OCI-LY1 (cell line): Measurements from ENCODE around the gene MBOAT1.

Experiments
- CTCF ChIP-seq: fragments of 200-600 bp; sonication (generic), shearing (Covaris generic); IDR thresholded peaks from 2 replicates; pipeline ENCODE4 v1.5.1; 2017; ENCODE audit warnings: mild to moderate bottlenecking, antibody characterized with exemption, low read length, moderate library complexity, mixed read lengths
- EZH2 ChIP-seq: fragments of 200-600 bp; sonication (generic), shearing (Covaris generic); IDR thresholded peaks from 2 replicates; pipeline ENCODE4 v1.8.0; 2017; ENCODE audit warnings: borderline replicate concordance, mixed run types, mild to moderate bottlenecking, antibody characterized with exemption, low read length, moderate library complexity, mixed read lengths

- TF ChIP-seq CTCF (no peak), EZH2 (no peak)
Observed at GRCh38 chr6:20175810-20176410, 36.4 kb downstream of the MBOAT1 start.
